Measurements from ENCODE around the gene THADA.

The THADA gene

DNA sequence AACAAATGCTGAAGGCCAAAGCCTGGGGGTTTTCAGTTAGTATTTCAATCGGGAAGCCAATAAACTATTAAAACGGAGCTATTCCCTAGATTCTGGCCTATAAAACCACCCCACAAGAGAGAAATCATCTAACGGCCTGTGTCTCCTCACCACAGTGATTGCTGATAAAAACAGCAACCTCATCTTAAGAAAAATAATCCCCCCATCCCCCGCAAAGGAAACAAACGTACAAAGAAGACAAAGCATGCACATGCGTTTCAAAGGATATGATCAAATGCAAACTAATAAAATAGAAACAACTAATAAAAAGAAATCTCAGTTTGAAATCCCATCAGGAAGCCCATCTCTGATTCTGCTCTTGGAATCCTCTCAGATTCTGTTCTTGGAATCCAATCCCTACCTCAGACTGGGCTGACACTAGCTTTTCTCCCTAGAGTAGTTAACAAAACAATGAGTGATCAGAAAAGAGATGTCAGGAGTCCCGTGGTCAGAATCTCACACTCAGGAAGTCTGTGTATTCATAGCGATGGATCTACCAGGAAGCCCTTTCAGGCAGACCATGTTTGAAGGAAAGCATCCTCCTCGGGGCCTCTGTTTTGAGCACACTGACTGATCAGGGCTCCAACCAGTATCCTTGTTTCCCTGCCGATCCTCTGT is 150.7 kb downstream of the THADA start:
- Mint-ChIP-seq H3K4me1 (ENCODE audit: low read depth) (peaks cover 1% of the 10 kb centered on the region), H3K27ac (no peak overlapping the region), H3K9me3 (ENCODE audit: low read depth) (no peaks in the 10 kb centered on the region), H3K4me3 (no peak overlapping the region), H3K36me3 (peaks cover 20% of the 10 kb centered on the region), H3K27me3 (no peaks in the 10 kb centered on the region)

- Mint-ChIP-seq H3K9me3 (ENCODE audit: low read depth) (no peaks in the 10 kb centered on the region), H3K27me3 (no peaks in the 10 kb centered on the region), H3K36me3 (peaks cover 17% of the 10 kb centered on the region), H3K4me1 (ENCODE audit: low read depth) (no peaks in the 10 kb centered on the region), H3K4me3 (no peak overlapping the region), H3K27ac (no peak overlapping the region)
These were observed 152.6 kb downstream of the THADA start for GRCh38 chr2:43443282-43443681.

- Mint-ChIP-seq H3K36me3 (peaks cover 16% of the 10 kb centered on the region), H3K9me3 (ENCODE audit: low read depth) (no peaks in the 10 kb centered on the region), H3K4me3 (no peak overlapping the region), H3K27me3 (no peaks in the 10 kb centered on the region), H3K27ac (no peak overlapping the region), H3K4me1 (ENCODE audit: low read depth) (no peaks in the 10 kb centered on the region)
These were observed 154.6 kb downstream of the THADA start for GRCh38 chr2:43441195-43441594.

GRCh38 chr2:43438858-43439655 is 156.8 kb downstream of the THADA start:
- Mint-ChIP-seq H3K4me1 (ENCODE audit: low read depth) (no peaks in the 10 kb centered on the region), H3K4me3 (no peak overlapping the region), H3K9me3 (ENCODE audit: low read depth) (no peaks in the 10 kb centered on the region), H3K27ac (no peak overlapping the region), H3K27me3 (no peaks in the 10 kb centered on the region), H3K36me3 (peaks cover 17% of the 10 kb centered on the region)

GRCh38 chr2:43438342-43438741 is 157.5 kb downstream of the THADA start:
- H3K36me3 Mint-ChIP-seq: peaks cover 19% of the 10 kb centered on the region
- H3K4me1 Mint-ChIP-seq (ENCODE audit: low read depth): no peaks in the 10 kb centered on the region
- no peaks in the 10 kb centered on the region for H3K9me3 Mint-ChIP-seq (ENCODE audit: low read depth)
- no peak overlapping the region for H3K4me3 Mint-ChIP-seq
- H3K27me3 Mint-ChIP-seq: no peaks in the 10 kb centered on the region
- H3K27ac Mint-ChIP-seq: no peak overlapping the region

- Mint-ChIP-seq H3K4me3 (no peak overlapping the region), H3K9me3 (ENCODE audit: low read depth) (no peaks in the 10 kb centered on the region), H3K4me1 (ENCODE audit: low read depth) (no peaks in the 10 kb centered on the region), H3K27ac (no peak overlapping the region), H3K36me3 (peaks cover 23% of the 10 kb centered on the region), H3K27me3 (no peaks in the 10 kb centered on the region)
These were observed 158.5 kb downstream of the THADA start for GRCh38 chr2:43437363-43437762.

GRCh38 chr2:43436431-43436830 is 159.4 kb downstream of the THADA start:
- Mint-ChIP-seq H3K27me3 (no peaks in the 10 kb centered on the region), H3K36me3 (peaks cover 17% of the 10 kb centered on the region), H3K27ac (no peak overlapping the region)

DNA sequence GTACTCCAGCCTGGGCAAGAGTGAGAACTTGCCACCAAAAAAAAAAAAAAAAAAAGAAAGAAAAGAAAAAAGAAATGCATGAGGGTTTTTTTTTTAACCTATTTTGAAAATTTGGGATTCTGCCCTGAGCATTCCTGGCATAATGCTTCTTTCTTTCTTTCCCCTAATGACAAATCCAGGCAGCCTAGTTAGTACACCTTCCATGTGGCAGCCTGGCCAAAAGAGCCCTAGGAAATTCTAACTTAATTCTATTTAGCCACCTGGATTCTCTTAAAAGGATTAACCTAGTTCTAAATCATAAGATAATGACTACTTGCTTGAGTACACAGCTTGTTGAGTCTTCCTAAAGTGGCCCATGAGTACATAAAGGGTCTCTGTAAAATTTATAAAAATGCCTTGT is 160.1 kb downstream of the THADA start:
- H3K4me3 Mint-ChIP-seq: no peak overlapping the region
- H3K36me3 Mint-ChIP-seq: peaks cover 17% of the 10 kb centered on the region
- H3K27me3 Mint-ChIP-seq: no peaks in the 10 kb centered on the region
- H3K4me1 Mint-ChIP-seq (ENCODE audit: low read depth): no peaks in the 10 kb centered on the region
- no peak overlapping the region for H3K27ac Mint-ChIP-seq
- no peaks in the 10 kb centered on the region for H3K9me3 Mint-ChIP-seq (ENCODE audit: low read depth)

More at GRCh38 chr2:43436431-43436830, 159.4 kb downstream of the THADA start:
- Mint-ChIP-seq H3K4me1 (ENCODE audit: low read depth) (no peaks in the 10 kb centered on the region), H3K9me3 (ENCODE audit: low read depth) (no peaks in the 10 kb centered on the region), H3K4me3 (no peak overlapping the region)

DNA sequence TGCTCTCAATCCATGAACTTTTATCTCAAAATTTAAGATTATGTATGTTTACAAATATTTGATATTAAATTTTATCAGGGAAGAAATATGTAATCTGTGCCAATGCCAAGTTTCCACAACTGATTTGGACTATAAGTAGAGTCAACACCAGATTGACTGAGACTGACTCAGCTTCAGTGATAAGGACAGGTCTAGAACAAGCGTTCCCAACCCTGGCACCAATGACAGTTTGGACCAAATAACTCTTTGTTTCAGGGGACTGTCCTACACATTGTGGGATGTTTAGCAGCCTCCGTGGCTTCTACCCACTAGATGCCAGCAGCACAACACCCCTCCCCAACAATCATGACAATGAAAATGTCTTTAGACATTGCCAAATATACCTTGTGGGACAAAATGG is 165.3 kb downstream of the THADA start:
- Mint-ChIP-seq H3K27me3 (no peaks in the 10 kb centered on the region), H3K27ac (no peak overlapping the region), H3K9me3 (ENCODE audit: low read depth) (no peaks in the 10 kb centered on the region), H3K36me3 (peaks cover 21% of the 10 kb centered on the region), H3K4me1 (ENCODE audit: low read depth) (peaks cover 23% of the 10 kb centered on the region), H3K4me3 (no peak overlapping the region)

DNA sequence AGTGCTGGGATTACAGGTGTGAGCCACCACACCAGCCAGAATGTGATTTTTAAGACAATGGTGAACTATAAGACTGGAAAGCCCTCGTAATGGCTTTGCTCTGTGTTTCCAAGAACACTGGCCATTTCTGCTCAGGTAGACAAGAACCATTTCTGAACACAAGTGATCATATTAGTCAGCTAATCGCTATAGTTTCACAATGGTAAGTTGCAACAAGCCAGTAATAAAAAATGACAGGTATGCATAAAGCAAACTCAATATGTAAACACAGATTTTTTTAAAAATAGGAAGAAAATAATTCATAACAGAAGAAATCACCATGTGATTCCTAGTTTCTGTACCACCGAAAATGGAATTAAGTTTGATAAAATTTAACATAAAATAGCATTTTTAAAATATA is 166.5 kb downstream of the THADA start:
- H3K36me3 Mint-ChIP-seq: peaks cover 24% of the 10 kb centered on the region

GRCh38 chr2:43427032-43427424 is 168.8 kb downstream of the THADA start:
- Mint-ChIP-seq H3K36me3 (peaks cover 28% of the 10 kb centered on the region), H3K27ac (peak overlapping the region; percentile 75), H3K4me3 (peak overlapping the region; percentile 62), H3K27me3 (no peaks in the 10 kb centered on the region), H3K9me3 (ENCODE audit: low read depth) (no peaks in the 10 kb centered on the region), H3K4me1 (ENCODE audit: low read depth) (peaks cover 38% of the 10 kb centered on the region)

More for the DNA sequence above, 166.5 kb downstream of the THADA start:
- no peaks in the 10 kb centered on the region for H3K27me3 Mint-ChIP-seq
- H3K4me3 Mint-ChIP-seq: no peak overlapping the region
- no peaks in the 10 kb centered on the region for H3K9me3 Mint-ChIP-seq (ENCODE audit: low read depth)
- H3K27ac Mint-ChIP-seq: no peak overlapping the region
- peaks cover 34% of the 10 kb centered on the region for H3K4me1 Mint-ChIP-seq (ENCODE audit: low read depth)

DNA sequence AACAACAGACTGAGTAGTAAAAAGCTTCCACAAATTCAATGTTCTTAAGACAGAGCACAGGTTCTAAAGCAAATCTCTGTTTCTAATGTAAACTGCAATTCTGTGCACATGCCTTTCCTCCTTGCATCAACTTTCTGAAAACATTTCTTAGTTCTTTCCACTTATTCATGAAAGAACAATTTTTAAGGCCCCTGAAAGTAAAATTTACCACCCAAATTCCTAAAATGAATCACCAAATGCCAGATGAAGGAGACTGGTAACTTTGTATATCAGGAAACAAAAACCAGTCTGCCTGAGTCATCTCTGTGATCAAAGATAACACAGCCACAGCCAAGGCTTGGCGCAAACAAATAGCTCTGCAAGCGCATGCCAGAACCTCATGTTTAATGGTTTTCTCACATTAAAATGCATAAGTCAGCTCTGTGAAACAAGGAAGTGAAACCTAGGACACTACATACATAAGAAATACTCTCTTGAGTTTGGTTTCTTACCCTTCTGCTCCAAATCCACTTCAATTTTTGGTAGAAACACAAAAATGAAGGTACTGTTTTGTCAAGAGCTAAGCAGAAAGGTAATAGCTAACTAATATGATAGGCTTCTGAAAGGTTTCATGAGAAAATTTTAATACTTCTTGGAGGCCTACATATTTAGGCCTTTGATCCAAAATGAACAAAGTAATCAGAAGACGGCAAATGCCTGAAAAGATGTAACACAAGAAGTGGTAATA is 169.4 kb downstream of the THADA start:
- Mint-ChIP-seq H3K36me3 (peaks cover 32% of the 10 kb centered on the region), H3K9me3 (ENCODE audit: low read depth) (no peaks in the 10 kb centered on the region), H3K27me3 (no peaks in the 10 kb centered on the region), H3K4me1 (ENCODE audit: low read depth) (peaks cover 38% of the 10 kb centered on the region), H3K27ac (peak overlapping the region; percentile 75), H3K4me3 (peak overlapping the region; percentile 62)

- Mint-ChIP-seq H3K9me3 (ENCODE audit: low read depth) (no peaks in the 10 kb centered on the region), H3K27me3 (no peaks in the 10 kb centered on the region), H3K4me3 (no peak overlapping the region), H3K4me1 (ENCODE audit: low read depth) (peaks cover 38% of the 10 kb centered on the region), H3K36me3 (peaks cover 33% of the 10 kb centered on the region), H3K27ac (no peak overlapping the region)
These were observed 170.2 kb downstream of the THADA start for GRCh38 chr2:43425659-43426058.

GRCh38 chr2:43424262-43425207 is 171.3 kb downstream of the THADA start:
- H3K36me3 Mint-ChIP-seq: peaks cover 37% of the 10 kb centered on the region
- H3K4me3 Mint-ChIP-seq: peak overlapping the region; percentile 4
- H3K4me1 Mint-ChIP-seq (ENCODE audit: low read depth): peaks cover 38% of the 10 kb centered on the region
- H3K27ac Mint-ChIP-seq: no peak overlapping the region
- H3K9me3 Mint-ChIP-seq (ENCODE audit: low read depth): no peaks in the 10 kb centered on the region
- H3K27me3 Mint-ChIP-seq: no peaks in the 10 kb centered on the region

Data from activated naive CD8-positive, alpha-beta T cell (primary cell).